BJ (cell line): ENCODE measurements around the gene SYNGAP1. TPM values are rescaled to one million over a fixed set of nuclear protein-coding genes. Genes with fewer than 3 reads are reported as not detected.

Experiments
- CTCF ChIA-PET: fragments of 350-600 bp; formaldehyde crosslinking; extraction: SDS; loops from one replicate; lab custom pipeline; 2021; ENCODE audit warnings: antibody characterized with exemption, inconsistent platforms; lab: Yijun Ruan, JAX
- POLR2A ChIA-PET: fragments of 300-600 bp; sonication (Branson Sonifier 250); formaldehyde crosslinking; extraction: SDS; loops from one replicate; lab custom pipeline; 2021; ENCODE audit warnings: antibody characterized with exemption; lab: Charles Lee
- DNase-seq: peaks from one replicate; pipeline ENCODE4 v3.0.0-alpha.2; 2011; ENCODE audit warnings: low read depth
- H3K27me3 ChIP-seq: 2 replicates; pipeline ENCODE4 v1.6.0; 2011; ENCODE audit warnings: low read length; ENCODE audit not compliant: control insufficient read depth, insufficient read depth
- H3K36me3 ChIP-seq: 2 replicates; pipeline ENCODE4 v1.5.1; 2011; ENCODE audit warnings: low read length; ENCODE audit not compliant: control insufficient read depth, insufficient read depth
- H3K4me3 ChIP-seq: 2 replicates; pipeline ENCODE4 v1.5.1; 2011; ENCODE audit warnings: low read depth, mild to moderate bottlenecking, control low read depth, low read length
- polyA plus RNA-seq: library from polyadenylated mRNA; depleted of rRNA; stranded (reverse); fragments of >200 nt; gene quantifications from 2 replicates; pipeline ENCODE4 v1.2.3, GENCODE V29; 2011
- TF ChIP-seq, protein P1 (sequence below): IDR thresholded peaks from 2 replicates; pipeline ENCODE4 v1.5.1; 2011; ENCODE audit warnings: low read depth, mild to moderate bottlenecking, control low read depth, inconsistent platforms, low read length, moderate library complexity; ENCODE audit not compliant: insufficient read depth

Gene SYNGAP1
- polyA plus RNA-seq, 1 experiment = 5.7 TPM

DNA sequence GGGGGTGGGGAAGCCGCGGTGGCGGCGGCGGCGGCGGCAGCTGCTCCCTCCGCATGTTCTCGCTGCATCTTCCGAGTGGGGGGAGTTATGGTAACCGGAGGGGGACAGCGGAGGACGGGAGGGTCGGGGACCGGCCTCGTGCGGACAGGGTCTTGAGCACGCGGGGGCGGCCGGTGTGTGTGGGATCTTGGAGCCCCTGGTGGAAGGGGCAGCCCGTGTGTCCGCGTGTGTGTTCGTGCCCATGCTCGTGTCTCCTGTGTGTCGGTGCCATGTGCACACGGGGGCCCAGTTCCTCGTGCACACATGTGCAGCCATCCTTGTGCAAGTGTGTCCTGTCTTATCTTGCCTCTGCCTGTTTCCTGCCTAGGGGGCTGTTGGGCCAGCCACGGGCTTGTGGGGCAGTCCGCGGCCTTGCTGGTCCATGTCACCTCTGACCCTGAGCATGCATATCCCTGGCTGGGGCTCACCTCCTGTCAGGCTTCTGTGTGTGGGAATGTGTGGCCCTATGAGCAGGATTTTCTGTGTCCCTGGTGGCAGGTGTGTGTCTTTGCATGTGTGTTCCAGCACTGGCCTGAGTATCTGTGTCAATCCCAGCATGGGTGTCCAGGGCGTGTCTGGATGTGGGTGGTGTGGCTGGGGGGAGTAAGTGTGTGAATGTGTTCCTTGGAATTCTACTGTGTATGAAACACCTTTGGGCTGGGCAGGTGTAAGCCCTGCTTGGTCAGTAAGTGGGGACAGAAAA, 8.5 kb downstream of the SYNGAP1 start:
- no peak for DNase-seq
- Histone ChIP-seq H3K36me3 (peaks cover 11% of the 10 kb centered on the region), H3K27me3 (no peaks in the 10 kb centered on the region), H3K4me3 (peak overlapping the region; percentile 55)
- POLR2A ChIA-PET = no interaction called here
- TF ChIP-seq, protein P1, sequence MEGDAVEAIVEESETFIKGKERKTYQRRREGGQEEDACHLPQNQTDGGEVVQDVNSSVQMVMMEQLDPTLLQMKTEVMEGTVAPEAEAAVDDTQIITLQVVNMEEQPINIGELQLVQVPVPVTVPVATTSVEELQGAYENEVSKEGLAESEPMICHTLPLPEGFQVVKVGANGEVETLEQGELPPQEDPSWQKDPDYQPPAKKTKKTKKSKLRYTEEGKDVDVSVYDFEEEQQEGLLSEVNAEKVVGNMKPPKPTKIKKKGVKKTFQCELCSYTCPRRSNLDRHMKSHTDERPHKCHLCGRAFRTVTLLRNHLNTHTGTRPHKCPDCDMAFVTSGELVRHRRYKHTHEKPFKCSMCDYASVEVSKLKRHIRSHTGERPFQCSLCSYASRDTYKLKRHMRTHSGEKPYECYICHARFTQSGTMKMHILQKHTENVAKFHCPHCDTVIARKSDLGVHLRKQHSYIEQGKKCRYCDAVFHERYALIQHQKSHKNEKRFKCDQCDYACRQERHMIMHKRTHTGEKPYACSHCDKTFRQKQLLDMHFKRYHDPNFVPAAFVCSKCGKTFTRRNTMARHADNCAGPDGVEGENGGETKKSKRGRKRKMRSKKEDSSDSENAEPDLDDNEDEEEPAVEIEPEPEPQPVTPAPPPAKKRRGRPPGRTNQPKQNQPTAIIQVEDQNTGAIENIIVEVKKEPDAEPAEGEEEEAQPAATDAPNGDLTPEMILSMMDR = peak; percentile 34
- CTCF ChIA-PET = interaction anchor here (0.6 to 1.0 kb wide), 3 partner anchors 23 to 224 kb away, joined by 3 read pairs; partner anchors contain the start of gene HSD17B8

DNA sequence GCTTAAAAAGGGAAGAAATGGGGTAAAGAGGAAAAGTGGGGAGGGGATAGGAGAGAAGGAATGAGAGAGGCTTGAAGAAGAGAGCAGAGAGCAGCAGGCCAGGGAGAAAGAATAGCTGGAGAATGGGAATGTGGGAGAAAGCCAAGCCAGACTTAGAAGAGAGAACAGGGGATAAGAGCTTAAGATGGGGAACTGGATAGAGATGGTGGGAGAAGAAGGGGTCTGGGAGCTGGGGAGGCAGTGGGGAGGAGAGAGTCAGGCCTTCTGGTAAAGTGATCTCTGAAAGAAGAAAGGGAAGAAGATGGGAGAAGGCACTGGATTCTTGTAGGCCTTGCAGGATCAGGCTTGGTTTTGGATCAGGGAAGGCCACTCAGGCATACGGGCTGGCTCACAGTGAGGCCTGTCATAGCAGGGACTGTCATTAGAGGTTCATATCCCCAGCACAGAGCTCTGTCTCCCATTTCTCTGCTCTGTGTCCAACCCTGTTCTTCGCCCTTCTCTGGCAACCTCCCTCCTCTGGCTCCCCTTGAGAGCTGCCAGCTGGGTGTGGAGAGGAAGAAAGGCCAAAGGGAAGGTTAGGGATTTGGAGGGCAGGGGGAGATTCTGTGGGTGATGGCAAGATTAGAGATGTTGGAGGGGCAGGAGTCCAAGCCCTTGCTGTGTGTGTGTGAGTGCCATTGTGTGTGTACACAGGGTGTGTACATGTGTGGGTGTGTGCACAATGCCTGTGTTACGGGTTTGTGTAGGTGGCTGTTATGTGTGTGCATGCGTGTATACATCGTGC, 9.3 kb downstream of the SYNGAP1 start:
- no peaks in the 10 kb centered on the region for H3K27me3 ChIP-seq
- H3K36me3 ChIP-seq = peaks cover 8% of the 10 kb centered on the region
- TF ChIP-seq, protein P1 = no peak
- DNase-seq = no peak
- H3K4me3 ChIP-seq = no peak overlapping the region
- POLR2A ChIA-PET = no interaction called here
- CTCF ChIA-PET = interaction anchor here (0.6 to 1.0 kb wide), 4 partner anchors 24 to 225 kb away, joined by 3 read pairs; partner anchors contain the start of gene HSD17B8

DNA sequence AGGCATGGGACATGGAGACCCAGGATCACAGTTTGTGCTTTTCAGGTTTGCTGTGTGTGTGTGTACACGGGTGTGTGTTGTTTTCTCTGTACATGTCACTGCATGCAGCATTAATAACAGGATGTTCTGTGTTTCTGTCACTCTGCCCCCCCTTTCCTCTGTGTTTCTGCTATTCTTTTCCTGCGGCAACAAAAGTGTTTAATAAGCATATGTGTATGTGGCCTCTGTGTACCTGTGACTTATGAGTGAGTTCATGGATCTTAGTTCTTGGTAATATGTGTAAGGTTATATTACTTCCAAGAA, 9.8 kb downstream of the SYNGAP1 start:
- CTCF ChIA-PET = interaction anchor here (0.6 to 0.9 kb wide), 3 partner anchors 46 to 147 kb away, joined by 3 read pairs; no protein-coding TSS in a partner anchor
- peaks cover 8% of the 10 kb centered on the region for H3K36me3 ChIP-seq
- POLR2A ChIA-PET = no interaction called here
- H3K27me3 ChIP-seq = no peaks in the 10 kb centered on the region
- no peak overlapping the region for H3K4me3 ChIP-seq
- TF ChIP-seq, protein P1 = no peak
- DNase-seq = no peak

DNA sequence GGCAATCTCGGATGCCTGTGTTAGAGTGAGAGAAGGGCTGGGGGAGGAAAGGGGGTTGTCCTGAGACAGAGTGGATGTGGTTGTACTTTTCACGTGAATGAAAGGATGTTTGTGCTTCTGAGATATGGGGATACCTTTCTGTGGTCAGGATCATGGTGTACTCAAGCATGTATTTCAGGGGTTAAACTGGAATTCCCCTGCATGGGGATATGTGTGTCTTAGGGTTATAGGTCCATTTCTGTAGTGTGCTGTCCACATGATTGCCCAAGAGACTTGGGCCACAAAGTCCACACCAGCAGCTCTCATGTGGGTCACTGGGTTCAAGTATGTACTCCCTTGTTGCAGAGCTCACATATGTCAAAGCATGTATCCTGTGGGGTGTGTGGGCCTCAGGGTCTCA, 10.5 kb downstream of the SYNGAP1 start:
- ChIA-PET POLR2A (no interaction called here), CTCF (interaction anchor here (0.6 to 1.3 kb wide), 3 partner anchors 12 to 146 kb away, joined by 3 to 6 read pairs (median 3); partner anchors contain the start of gene CUTA)
- Histone ChIP-seq H3K36me3 (peaks cover 11% of the 10 kb centered on the region), H3K27me3 (no peaks in the 10 kb centered on the region), H3K4me3 (no peak overlapping the region)
- TF ChIP-seq, protein P1 = no peak
- no peak for DNase-seq
